Esophagus squamous epithelium (tissue), 4 donors: ENCODE measurements around the gene ADSS2.
"Not testable (repeated sequence)": the region's sequence is repeated elsewhere in the genome, so short reads cannot be mapped to it uniquely, and the experiment has no call there.

ENCODE experiments used
- POLR2A ChIP-seq, 4 donors: fragments of 450-650 bp; IDR thresholded peaks; one replicate each; pipeline ENCODE4 v1.6.1; 2017; ENCODE audit warnings: antibody characterized with exemption in 4 of 4, mild to moderate bottlenecking in 4 of 4, moderate library complexity in 3 of 4
- TF ChIP-seq, protein P1 (sequence below), 6 experiments: fragments of 450-650 bp in 4 of 6; fragments of 200-600 bp in 2 of 6; sonication (generic) in 2 of 6; IDR thresholded peaks; one replicate each; pipeline ENCODE4 v1.5.1; 2016 to 2019; ENCODE audit warnings: antibody characterized with exemption in 6 of 6, mild to moderate bottlenecking in 4 of 6, moderate library complexity in 4 of 6

- TF ChIP-seq, protein P1, sequence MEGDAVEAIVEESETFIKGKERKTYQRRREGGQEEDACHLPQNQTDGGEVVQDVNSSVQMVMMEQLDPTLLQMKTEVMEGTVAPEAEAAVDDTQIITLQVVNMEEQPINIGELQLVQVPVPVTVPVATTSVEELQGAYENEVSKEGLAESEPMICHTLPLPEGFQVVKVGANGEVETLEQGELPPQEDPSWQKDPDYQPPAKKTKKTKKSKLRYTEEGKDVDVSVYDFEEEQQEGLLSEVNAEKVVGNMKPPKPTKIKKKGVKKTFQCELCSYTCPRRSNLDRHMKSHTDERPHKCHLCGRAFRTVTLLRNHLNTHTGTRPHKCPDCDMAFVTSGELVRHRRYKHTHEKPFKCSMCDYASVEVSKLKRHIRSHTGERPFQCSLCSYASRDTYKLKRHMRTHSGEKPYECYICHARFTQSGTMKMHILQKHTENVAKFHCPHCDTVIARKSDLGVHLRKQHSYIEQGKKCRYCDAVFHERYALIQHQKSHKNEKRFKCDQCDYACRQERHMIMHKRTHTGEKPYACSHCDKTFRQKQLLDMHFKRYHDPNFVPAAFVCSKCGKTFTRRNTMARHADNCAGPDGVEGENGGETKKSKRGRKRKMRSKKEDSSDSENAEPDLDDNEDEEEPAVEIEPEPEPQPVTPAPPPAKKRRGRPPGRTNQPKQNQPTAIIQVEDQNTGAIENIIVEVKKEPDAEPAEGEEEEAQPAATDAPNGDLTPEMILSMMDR (IDR thresholded peaks at IDR 0.05), result not testable (repeated sequence)
- TF ChIP-seq POLR2A (IDR thresholded peaks at IDR 0.05), result not testable (repeated sequence)
Observed at GRCh38 chr1:244484971-244485370, 33.3 kb upstream of the ADSS2 start.
